ENCODE results near the gene CRTAC1.

- TF ChIP-seq CTCF (IDR thresholded peaks at IDR 0.05; ENCODE audit: low read depth, low read length, missing input control) (no peak), FOXA1 (IDR thresholded peaks at IDR 0.05) (no peak), MAX (IDR thresholded peaks at IDR 0.05) (no peak), GABPA (IDR thresholded peaks at IDR 0.05 in 1 of 2, conservative IDR thresholded peaks at IDR 0.05 in 1 of 2) (no peak), TAF1 (conservative IDR thresholded peaks at IDR 0.05) (no peak), RAD21 (IDR thresholded peaks at IDR 0.05) (no peak), ATF3 (IDR thresholded peaks at IDR 0.05) (no peak), HNF4G (IDR thresholded peaks at IDR 0.05) (no peak), JUND (IDR thresholded peaks at IDR 0.05) (no peak)
Measured at GRCh38 chr10:97948822-97949221, 81.6 kb downstream of the CRTAC1 start.

All from liver (tissue), 3 donors.